ENCODE results near the gene TCEA3.

GRCh38 chr1:23466423-23466989, 42.0 kb upstream of the TCEA3 start:
- no peak for TF ChIP-seq CTCF (optimal IDR thresholded peaks at IDR 0.05 in 1 of 3, IDR thresholded peaks at IDR 0.05 in 1 of 3, conservative IDR thresholded peaks at IDR 0.05 in 1 of 3; ENCODE audit: extremely low read depth in 1 of 3, insufficient read depth in 2 of 3, low read length in 3 of 3)
- no peak for TF ChIP-seq EZH2 (IDR thresholded peaks at IDR 0.05; ENCODE audit: low read length)

Measured in keratinocyte (primary cell).